SK-N-SH (cell line): Measurements from ENCODE around the gene ACRBP. TPM values are rescaled to one million over a fixed set of nuclear protein-coding genes. Genes with fewer than 3 reads are reported as not detected.

ENCODE experiments used
- CTCF ChIA-PET: fragments of 300-600, 350-600 bp; formaldehyde crosslinking; extraction: SDS; loops from one replicate; lab custom pipeline; 2021; lab: Yijun Ruan, JAX
- POLR2A ChIA-PET: fragments of 350-600 bp; sonication (Branson Sonifier 250); formaldehyde crosslinking; extraction: SDS; loops from one replicate; lab custom pipeline; 2020; ENCODE audit warnings: antibody characterized with exemption, inconsistent platforms; lab: Yijun Ruan, JAX
- DNase-seq: peaks from one replicate; pipeline ENCODE4 v3.0.0; 2012
- H2AFZ ChIP-seq: fragments of 200-600 bp; sonication (generic); 2 replicates; pipeline ENCODE4 v1.8.1; 2016; ENCODE audit warnings: antibody characterized with exemption, mild to moderate bottlenecking, low read depth
- H3F3A ChIP-seq: fragments of 200-600 bp; sonication (generic); replicated peaks from 2 replicates; pipeline ENCODE3; 2016; ENCODE audit warnings: antibody characterized with exemption, mild to moderate bottlenecking; ENCODE audit not compliant: insufficient read depth
- H3K27ac ChIP-seq, 2 experiments: fragments of 200-500 bp in 1 of 2; fragments of 200-600 bp in 1 of 2; sonication (Bioruptor generic) in 1 of 2; sonication (generic), shearing (Covaris generic) in 1 of 2; 2 replicates each; pipeline versions ENCODE4 v1.5.1 to v1.6.1; 2014 to 2016; ENCODE audit warnings: low read depth in 2 of 2, inconsistent platforms in 1 of 2, low read length in 1 of 2, mild to moderate bottlenecking in 1 of 2, mixed read lengths in 1 of 2
- H3K27me3 ChIP-seq: fragments of 200-600 bp; sonication (generic), shearing (Covaris generic); 2 replicates; pipeline ENCODE4 v1.6.1; 2016; ENCODE audit warnings: mixed run types; ENCODE audit not compliant: insufficient read depth
- H3K36me3 ChIP-seq, 2 experiments: fragments of 200-500 bp in 1 of 2; fragments of 200-600 bp in 1 of 2; sonication (Bioruptor generic) in 1 of 2; sonication (generic) in 1 of 2; replicated peaks in 1 of 2; 2 replicates each; pipeline versions ENCODE3 to v1.5.1; 2014 to 2016; ENCODE audit warnings: low read length in 1 of 2, mild to moderate bottlenecking in 1 of 2; ENCODE audit not compliant: insufficient read depth in 2 of 2, control insufficient read depth in 1 of 2
- H3K4me1 ChIP-seq, 2 experiments: fragments of 200-500 bp in 1 of 2; fragments of 200-600 bp in 1 of 2; sonication (Bioruptor generic) in 1 of 2; sonication (generic), shearing (Covaris generic) in 1 of 2; 2 replicates each; pipeline versions ENCODE4 v1.5.1 to v1.6.1; 2014 to 2016; ENCODE audit warnings: low read depth in 1 of 2, low read length in 1 of 2, mixed run types in 1 of 2; ENCODE audit not compliant: insufficient read depth in 2 of 2, control insufficient read depth in 1 of 2
- H3K4me2 ChIP-seq: fragments of 200-600 bp; sonication (generic), shearing (Covaris generic); 2 replicates; pipeline ENCODE4 v1.6.1; 2017; ENCODE audit warnings: mixed run types
- H3K4me3 ChIP-seq, 2 experiments: fragments of 200-500 bp in 1 of 2; fragments of 200-600 bp in 1 of 2; sonication (Bioruptor generic) in 1 of 2; sonication (generic), shearing (Covaris generic) in 1 of 2; 2 replicates each; pipeline versions ENCODE4 v1.5.1 to v1.8.1; 2014 to 2016; ENCODE audit warnings: low read depth in 2 of 2, inconsistent platforms in 1 of 2, low read length in 1 of 2, mild to moderate bottlenecking in 1 of 2, mixed read lengths in 1 of 2, moderate library complexity in 1 of 2
- H3K79me2 ChIP-seq: fragments of 200-600 bp; sonication (generic); 2 replicates; pipeline ENCODE4 v1.8.1; 2017; ENCODE audit warnings: mild to moderate bottlenecking; ENCODE audit not compliant: insufficient read depth
- H3K9ac ChIP-seq: fragments of 200-600 bp; sonication (generic); 2 replicates; pipeline ENCODE4 v1.6.1; 2017; ENCODE audit warnings: mixed run types
- H3K9me2 ChIP-seq: fragments of 200-600 bp; sonication (generic); 2 replicates; pipeline ENCODE4 v1.6.1; 2017; ENCODE audit warnings: mixed run types
- H3K9me3 ChIP-seq: fragments of 200-600 bp; sonication (generic); 2 replicates; pipeline ENCODE4 v1.6.1; 2017; ENCODE audit warnings: mixed run types, mild to moderate bottlenecking, moderate library complexity
- H4K20me1 ChIP-seq: fragments of 200-600 bp; sonication (generic); 2 replicates; pipeline ENCODE4 v1.6.1; 2017; ENCODE audit warnings: mild to moderate bottlenecking, mixed run types; ENCODE audit not compliant: insufficient read depth
- CHD2 ChIP-seq: fragments of 150-350 bp; IDR thresholded peaks from 2 replicates; pipeline ENCODE4 v1.6.1; 2018; ENCODE audit warnings: low read length; ENCODE audit not compliant: partially characterized antibody
- EP300 ChIP-seq, 2 experiments: IDR thresholded peaks; 2 replicates each; pipeline versions ENCODE4 v1.4.0 to v1.6.1; 2012; ENCODE audit warnings: borderline replicate concordance in 1 of 2, low read depth in 1 of 2, low read length in 1 of 2
- GABPA ChIP-seq: IDR thresholded peaks from 2 replicates; pipeline ENCODE4 v1.4.0; 2012; ENCODE audit warnings: low read depth, mild to moderate bottlenecking
- JUND ChIP-seq: IDR thresholded peaks from 2 replicates; pipeline ENCODE4 v1.4.0; 2012
- POLR2AphosphoS5 ChIP-seq: IDR thresholded peaks from 2 replicates; pipeline ENCODE4 v1.6.1; 2012; ENCODE audit warnings: low read depth, low read length
- USF1 ChIP-seq: IDR thresholded peaks from 2 replicates; pipeline ENCODE4 v1.4.0; 2012; ENCODE audit warnings: low read depth, borderline replicate concordance
- WGBS: methylation state at CpG from one replicate; pipeline ENCODE4 v1.1.6; 2017; ENCODE audit warnings: low lambda C conversion rate; 5-methylcytosine and 5-hydroxymethylcytosine counted together
- polyA plus RNA-seq, 3 experiments: library from polyadenylated mRNA; depleted of rRNA; stranded (reverse); fragments of >200 nt; gene quantifications; 2 replicates each; pipeline ENCODE4 v1.2.3, GENCODE V29; 2012

ACRBP gene
- polyA plus RNA-seq, 1 of the 3 experiments (the other 2 are of a cell fraction), result 0.71 TPM

GRCh38 chr12:6632026-6632983 is 14.9 kb downstream of the ACRBP start:
- 82% methylated on average over 18 of the region's 21 CpGs for WGBS
- H3K27me3 ChIP-seq, result no peaks in the 10 kb centered on the region

DNA sequence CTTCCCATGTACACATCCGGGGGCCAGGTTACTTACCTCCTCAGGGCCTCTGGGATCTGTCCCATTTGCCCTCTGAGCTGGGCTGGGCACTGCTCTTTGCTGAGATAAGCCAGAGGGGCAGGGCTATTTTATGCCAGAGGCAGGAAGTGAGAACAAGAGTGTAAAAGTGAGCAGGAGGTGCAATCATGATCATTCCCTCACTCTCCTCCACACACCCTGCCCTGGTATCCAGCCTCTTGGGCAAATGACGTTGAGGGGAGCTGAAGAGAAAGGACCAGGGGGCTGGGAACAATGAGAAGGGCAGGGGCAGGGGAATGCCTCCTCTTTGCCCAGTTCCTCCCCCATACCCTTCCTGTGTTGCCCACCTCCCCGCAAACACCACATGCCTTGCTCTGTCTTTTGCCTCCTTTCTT is 15.7 kb downstream of the ACRBP start:
- Histone ChIP-seq H3K36me3 (no peaks in the 10 kb centered on the region), H3K4me2 (no peak overlapping the region), H3K27ac (peak overlapping the region in 1 of 2 experiments; percentile 23; a peak in 1 of 4 replicates), H2AFZ (no peak overlapping the region), H3K27me3 (no peaks in the 10 kb centered on the region), H3F3A (no peaks in the 10 kb centered on the region), H3K9me3 (no peaks in the 10 kb centered on the region), H3K9me2 (no peaks in the 10 kb centered on the region), H3K79me2 (no peaks in the 10 kb centered on the region), H3K9ac (no peak overlapping the region), H3K4me3 (no peak overlapping the region), H3K4me1 (peaks cover 0 to 38% of the 10 kb centered on the region in 2 experiments; a peak in 1 of 4 replicates), H4K20me1 (no peaks in the 10 kb centered on the region)
- WGBS, result 83% methylated on average over 3 of the region's 3 CpGs
- TF ChIP-seq CHD2 (no peak), USF1 (no peak), GABPA (no peak)
- CTCF ChIA-PET, result interaction anchor here (0.9 to 2.4 kb wide), 8 partner anchors 13 to 94 kb away, joined by 3 to 9 read pairs (median 4); partner anchors contain the start of gene ZNF384
- DNase-seq, result no peak
- POLR2A ChIA-PET, result no interaction called here

More at GRCh38 chr12:6632026-6632983, 14.9 kb downstream of the ACRBP start:
- no peaks in the 10 kb centered on the region for H4K20me1 ChIP-seq
- TF ChIP-seq EP300 (IDR thresholded peaks at IDR 0.05; ENCODE audit: borderline replicate concordance in 1 of 2, low read depth in 1 of 2, low read length in 1 of 2) (no peak), USF1 (no peak), POLR2AphosphoS5 (no peak), JUND (no peak)
- peak; percentile 43 for DNase-seq
- peak overlapping the region; percentile 89 for H2AFZ ChIP-seq
- no peak overlapping the region for H3K4me2 ChIP-seq
- no peaks in the 10 kb centered on the region for H3K36me3 ChIP-seq
- no peaks in the 10 kb centered on the region for H3K9me3 ChIP-seq
- ChIA-PET POLR2A (interaction anchor here (0.9 to 2.0 kb wide), 2 partner anchors 12 to 19 kb away, joined by 3 to 5 read pairs; no protein-coding TSS in a partner anchor), CTCF (interaction anchor here (0.8 to 2.4 kb wide), 10 partner anchors 12 to 203 kb away, joined by 3 to 9 read pairs (median 4); partner anchors contain the start of genes COPS7A and ZNF384)
- H3K4me3 ChIP-seq, result no peak overlapping the region
- H3K9me2 ChIP-seq, result no peaks in the 10 kb centered on the region
- H3F3A ChIP-seq, result no peaks in the 10 kb centered on the region
- peaks cover 0 to 38% of the 10 kb centered on the region in 2 experiments; a peak in 1 of 4 replicates for H3K4me1 ChIP-seq
- H3K9ac ChIP-seq, result no peak overlapping the region
- H3K79me2 ChIP-seq, result no peaks in the 10 kb centered on the region
- peak overlapping the region in 1 of 2 experiments; percentile 48; a peak in 2 of 4 replicates for H3K27ac ChIP-seq
